SKM-1 (cell line): Measurements from ENCODE around the gene SYCE1.

Experiments used
- DNase-seq: peaks from one replicate; lab custom pipeline; 2025; ENCODE audit not compliant: unreplicated experiment; lab: John Stamatoyannopoulos, UW

SYCE1 gene

DNA sequence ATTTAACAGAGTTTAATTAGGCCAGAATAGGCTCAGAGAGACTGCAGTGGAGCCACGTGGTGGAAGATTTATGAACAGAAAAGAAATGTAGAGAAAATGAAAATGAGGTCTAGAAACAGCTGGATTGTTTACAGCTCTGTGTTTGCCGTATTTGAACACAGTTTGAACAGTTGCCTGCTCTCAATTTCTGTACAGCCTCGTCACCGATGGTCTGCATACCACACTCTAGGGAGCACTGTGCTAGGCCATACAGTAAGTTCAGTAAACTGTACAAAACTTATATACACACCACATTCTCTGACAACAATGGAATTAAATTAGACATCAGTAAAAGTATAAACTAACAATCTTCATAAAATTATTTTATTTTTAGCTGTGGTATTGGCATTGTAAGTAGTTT lies 49.3 kb downstream of the SYCE1 start:
- DNase-seq, result no peak

DNA sequence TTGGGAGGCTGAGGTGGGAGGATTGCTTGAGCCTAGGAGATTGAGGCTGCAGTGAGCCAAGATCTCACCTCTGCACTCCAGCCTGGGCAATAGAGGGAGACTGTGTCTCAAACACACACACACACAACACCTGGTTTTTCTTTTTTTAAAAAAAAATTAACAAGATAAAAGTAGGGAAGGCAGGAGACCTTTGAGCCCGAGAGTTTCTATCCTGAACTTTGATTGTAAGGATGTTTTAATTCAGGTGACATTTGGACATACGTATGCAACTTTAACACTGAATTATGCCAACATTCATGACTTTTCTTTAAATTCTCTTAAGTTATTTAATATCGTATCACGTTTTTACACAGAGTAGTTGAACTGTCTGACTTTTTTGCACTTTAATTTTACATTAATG lies 49.9 kb downstream of the SYCE1 start:
- DNase-seq, result no peak

DNA sequence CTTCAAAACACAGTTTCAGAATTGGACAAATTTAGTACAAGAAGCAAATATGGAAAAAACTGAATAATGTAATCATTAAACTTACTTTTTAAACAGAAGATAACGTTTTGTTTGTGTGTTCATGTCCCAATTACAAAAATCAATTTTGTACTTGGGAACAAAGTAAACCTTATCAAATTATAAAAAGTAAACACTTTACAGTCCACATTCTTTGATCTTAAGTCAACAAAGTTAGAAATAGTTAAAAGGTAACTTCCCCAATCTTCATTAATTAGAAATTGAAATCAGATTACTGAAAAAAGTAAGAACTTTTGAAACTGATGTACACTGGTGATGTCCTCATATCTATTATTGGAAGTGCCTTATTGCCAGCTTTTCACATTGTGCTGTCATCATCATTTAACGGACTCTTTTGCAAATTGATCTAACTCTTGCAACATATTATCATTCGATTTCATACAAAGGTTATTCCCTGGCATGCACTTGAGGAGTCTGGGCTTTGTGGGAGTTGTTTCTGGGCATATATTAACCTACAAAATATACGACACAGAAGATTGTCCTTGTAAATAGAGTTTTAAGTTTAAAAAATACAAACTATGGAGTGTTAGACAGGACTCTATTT lies 53.4 kb downstream of the SYCE1 start:
- no peak for DNase-seq

DNA sequence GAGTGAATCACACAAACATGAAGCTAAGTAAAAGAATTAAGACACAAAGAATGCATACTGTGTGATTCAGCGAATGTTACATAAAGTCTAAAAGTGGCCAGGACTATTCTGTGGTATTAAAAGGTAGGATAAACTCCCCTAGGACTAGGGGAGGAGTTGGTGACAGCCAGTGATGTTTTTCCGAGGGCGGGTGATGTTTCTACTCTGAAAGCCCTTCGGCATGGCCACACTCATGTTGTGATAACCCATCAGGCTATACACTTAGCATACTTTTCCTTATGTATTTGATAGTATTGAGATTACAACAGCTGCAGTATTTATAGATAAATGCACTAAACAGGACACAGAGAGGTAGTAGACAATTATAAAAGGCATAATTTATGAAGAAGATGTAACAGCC lies 54.0 kb downstream of the SYCE1 start:
- DNase-seq, result no peak

DNA sequence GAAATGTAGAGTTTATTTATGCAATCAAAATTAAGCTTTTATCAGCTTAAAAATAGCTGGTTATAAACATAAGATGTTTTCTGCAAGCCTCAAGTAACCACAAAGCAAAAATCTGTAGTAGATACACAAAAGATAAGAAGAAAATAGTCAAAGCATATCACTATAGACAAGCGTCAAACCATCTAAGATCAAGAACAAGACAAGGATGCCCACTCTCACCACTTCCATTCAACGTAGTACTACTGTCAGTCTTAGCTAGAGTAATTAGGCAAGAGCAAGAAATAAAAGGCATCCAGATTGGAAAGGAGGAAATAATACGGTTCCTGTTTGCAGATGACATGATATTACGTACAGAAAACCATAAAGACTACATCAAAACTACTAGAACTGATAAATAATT lies 55.7 kb downstream of the SYCE1 start:
- no peak for DNase-seq
